Stimulated activated naive CD8-positive, alpha-beta T cell treated with anti-CD3 and anti-CD28 coated beads, Interleukin-15, amount 100 ng/mL, for 72 hours (primary cell): ENCODE measurements around the gene BCL2.

ENCODE experiments used
- ATAC-seq: fragments of 150-1000 bp; cut with Tn5 transposase; 2 replicates; pipeline ENCODE4 v1.10.0; 2021; ENCODE audit warnings: mild to moderate bottlenecking, moderate library complexity
- DNase-seq, 2 donors: peaks; one replicate each; pipeline ENCODE4 v3.0.0; 2021 to 2022
- H3K27ac Mint-ChIP-seq, 2 donors: one replicate each; pipeline ENCODE4 v1.8.0; 2022; ENCODE audit warnings: mild to moderate bottlenecking in 2 of 2, mixed read lengths in 2 of 2, moderate library complexity in 2 of 2
- H3K27me3 Mint-ChIP-seq: one replicate; pipeline ENCODE4 v1.8.0; 2022; ENCODE audit warnings: mixed read lengths
- H3K4me1 Mint-ChIP-seq: one replicate; pipeline ENCODE4 v1.8.0; 2022; ENCODE audit warnings: mild to moderate bottlenecking, mixed read lengths
- H3K4me3 Mint-ChIP-seq, 2 donors: one replicate each; pipeline ENCODE4 v1.8.0; 2022; ENCODE audit warnings: mild to moderate bottlenecking in 2 of 2, mixed read lengths in 2 of 2, moderate library complexity in 1 of 2
- H3K9me3 Mint-ChIP-seq, 2 donors: one replicate each; pipeline ENCODE4 v1.8.0; 2022; ENCODE audit warnings: mixed read lengths in 2 of 2

Gene BCL2

DNA sequence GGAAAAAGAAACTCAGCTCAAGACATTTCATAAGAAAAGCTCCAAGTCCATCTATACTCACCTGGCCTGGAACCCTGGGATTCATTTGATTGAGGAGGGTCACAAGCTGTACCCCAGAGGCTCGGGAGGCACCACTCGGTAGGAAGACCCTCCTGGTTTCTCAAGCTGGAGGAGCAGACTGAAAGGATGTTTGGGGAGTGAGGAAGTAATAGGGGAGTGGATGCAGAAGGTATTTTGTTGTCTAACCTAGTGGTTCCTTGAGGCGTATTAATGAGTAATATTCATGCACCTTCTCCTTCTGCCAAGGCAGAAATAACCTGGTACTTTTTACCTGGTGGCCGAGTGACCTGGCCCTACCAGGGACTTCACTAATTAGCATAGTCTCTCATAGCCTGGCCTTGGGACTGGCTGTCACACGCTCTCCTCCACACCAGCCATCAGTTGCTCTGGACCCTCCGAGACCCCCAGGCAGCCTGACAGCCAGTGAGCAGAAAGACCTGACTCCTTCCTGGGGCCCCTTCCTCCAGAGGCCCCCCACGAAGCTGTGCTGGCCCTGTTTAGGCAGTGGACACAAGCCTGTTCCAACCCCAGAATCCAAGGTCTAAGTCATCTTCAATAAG is 161.4 kb downstream of the BCL2 start:
- Mint-ChIP-seq H3K9me3 (peaks cover 0 to 3% of the 10 kb centered on the region in 2 donors), H3K4me1 (peaks cover 99% of the 10 kb centered on the region), H3K27me3 (no peaks in the 10 kb centered on the region), H3K4me3 (peak overlapping the region; percentile 72 to 90), H3K27ac (peak overlapping the region; percentile 97 to 98)
- no peak for ATAC-seq
- peak; percentile 17 to 45 for DNase-seq

DNA sequence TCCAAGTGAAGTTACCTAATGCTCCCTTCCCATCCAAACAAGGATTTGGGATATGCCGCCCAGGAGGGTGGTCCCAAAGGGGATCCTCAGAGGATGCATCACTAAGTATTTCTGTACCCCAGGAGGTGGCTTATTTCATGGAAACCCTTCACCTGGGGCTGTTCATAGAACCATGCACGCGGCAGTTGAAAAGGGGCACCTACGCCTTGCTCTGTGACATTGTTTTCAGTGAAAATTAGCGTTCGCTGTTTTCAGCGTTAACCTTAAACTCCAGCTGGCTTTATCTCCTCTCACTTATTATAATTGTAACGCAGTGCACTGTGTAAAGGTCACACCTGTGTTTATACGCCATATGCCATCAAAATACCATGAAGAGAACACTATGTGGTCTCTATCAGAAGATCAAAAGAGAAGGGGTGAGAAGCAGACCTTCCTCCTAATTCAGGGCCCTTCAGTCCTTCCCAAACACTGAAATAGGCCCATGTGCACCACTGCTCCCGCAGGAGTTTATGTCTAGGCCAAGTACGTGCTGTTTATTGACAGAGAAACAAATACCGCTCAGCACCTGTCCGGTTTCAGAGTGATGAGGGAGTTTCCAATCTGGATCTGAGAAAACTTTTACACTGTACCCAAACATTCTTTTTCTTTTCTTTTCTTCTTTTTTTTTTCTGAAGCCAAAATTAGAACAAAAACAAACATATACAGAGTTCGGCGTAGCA is 162.1 kb downstream of the BCL2 start:
- H3K4me1 Mint-ChIP-seq: peaks cover 99% of the 10 kb centered on the region
- H3K9me3 Mint-ChIP-seq: no peaks in the 10 kb centered on the region
- H3K27me3 Mint-ChIP-seq: no peaks in the 10 kb centered on the region
- DNase-seq (peak in 1 of 2 donors; percentile 30), ATAC-seq (no peak)
- peak overlapping the region; percentile 72 to 90 for H3K4me3 Mint-ChIP-seq
- H3K27ac Mint-ChIP-seq: peak overlapping the region; percentile 97 to 98

DNA sequence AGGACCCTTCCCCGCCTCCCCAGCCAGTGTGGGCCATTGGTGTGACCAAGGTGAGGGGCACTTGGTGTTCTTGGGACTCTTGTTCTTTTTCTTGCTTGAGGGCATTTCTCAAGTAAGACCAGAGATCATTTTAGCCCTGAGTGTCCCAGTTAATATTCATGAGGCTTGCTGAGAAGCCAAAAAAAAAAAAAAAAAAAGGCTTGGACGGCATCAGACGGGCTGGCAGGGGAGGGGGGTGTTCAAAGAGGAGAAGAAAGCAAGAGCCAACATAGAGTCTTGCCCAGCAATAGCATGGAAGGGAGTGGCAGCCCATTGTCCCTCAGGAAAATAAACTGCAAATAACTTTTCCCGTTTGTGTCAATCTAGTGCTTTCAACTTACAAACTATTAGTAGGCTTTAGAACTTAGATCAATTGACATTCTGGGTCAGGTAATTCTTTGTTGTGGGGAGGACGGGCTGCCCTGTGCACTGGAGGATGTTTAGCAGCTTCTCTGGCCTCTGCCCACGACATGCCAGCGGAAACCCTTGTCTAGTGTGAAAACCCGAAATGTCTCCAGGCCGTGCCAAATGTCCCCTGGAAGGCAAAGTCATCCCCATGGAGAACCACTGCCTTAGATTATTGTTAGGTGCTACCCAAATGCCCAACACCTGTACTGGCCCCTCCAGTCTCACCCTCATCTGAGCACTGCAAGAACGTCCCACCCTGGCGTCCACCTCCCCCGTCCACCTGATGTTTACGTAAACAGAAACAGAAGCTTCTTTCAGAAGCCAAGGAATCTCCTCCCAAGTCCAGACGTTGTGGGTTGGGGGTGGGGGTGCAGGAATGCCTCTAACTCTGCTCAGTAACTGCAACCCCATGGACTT is 163.4 kb downstream of the BCL2 start:
- Mint-ChIP-seq H3K27me3 (no peaks in the 10 kb centered on the region), H3K4me3 (peak overlapping the region; percentile 72 to 90)

DNA sequence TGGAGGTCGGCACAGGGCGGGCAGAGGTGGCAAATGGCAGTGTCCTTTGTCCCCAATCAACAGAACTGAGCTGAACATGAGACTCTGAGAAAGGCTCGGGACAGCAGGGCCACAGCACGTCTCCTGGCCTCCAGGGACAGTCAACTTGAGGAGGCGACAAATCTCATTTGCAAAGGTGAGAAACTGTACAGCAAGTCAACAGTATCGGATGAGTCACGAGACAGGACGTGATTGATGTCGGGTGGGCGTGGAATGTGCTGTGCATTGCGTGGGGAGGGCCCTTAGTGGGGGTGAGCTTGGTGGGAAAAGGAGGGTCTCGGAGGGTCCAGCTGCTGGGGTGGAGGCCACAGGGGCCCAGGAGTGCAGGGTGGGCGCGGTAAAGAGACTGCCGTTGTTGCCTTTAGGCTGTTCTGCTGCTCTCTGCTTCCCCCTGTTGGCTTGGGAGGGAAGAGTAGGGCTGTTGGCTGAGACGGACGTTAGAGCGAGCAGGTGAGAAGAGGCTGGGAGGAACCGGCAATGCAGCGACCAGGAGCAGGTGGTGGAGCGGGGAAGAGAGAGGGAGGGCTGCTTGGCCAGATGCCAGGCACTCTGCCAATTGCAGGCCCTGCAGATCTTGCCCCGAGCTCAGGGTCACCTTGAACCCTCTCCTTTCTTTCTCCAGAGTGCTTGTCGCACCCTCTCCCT is 164.3 kb downstream of the BCL2 start:
- DNase-seq (peak; percentile 82), ATAC-seq (peak; percentile 76)
- peak overlapping the region; percentile 72 to 90 for H3K4me3 Mint-ChIP-seq
- H3K4me1 Mint-ChIP-seq: peaks cover 99% of the 10 kb centered on the region
- H3K27me3 Mint-ChIP-seq: no peaks in the 10 kb centered on the region
- H3K27ac Mint-ChIP-seq: peak overlapping the region; percentile 86 to 98
- H3K9me3 Mint-ChIP-seq: no peaks in the 10 kb centered on the region

More for the DNA sequence above, 163.4 kb downstream of the BCL2 start:
- ATAC-seq: no peak
- Mint-ChIP-seq H3K4me1 (peaks cover 99% of the 10 kb centered on the region), H3K9me3 (no peaks in the 10 kb centered on the region), H3K27ac (peak overlapping the region; percentile 86 to 98)
- no peak for DNase-seq

DNA sequence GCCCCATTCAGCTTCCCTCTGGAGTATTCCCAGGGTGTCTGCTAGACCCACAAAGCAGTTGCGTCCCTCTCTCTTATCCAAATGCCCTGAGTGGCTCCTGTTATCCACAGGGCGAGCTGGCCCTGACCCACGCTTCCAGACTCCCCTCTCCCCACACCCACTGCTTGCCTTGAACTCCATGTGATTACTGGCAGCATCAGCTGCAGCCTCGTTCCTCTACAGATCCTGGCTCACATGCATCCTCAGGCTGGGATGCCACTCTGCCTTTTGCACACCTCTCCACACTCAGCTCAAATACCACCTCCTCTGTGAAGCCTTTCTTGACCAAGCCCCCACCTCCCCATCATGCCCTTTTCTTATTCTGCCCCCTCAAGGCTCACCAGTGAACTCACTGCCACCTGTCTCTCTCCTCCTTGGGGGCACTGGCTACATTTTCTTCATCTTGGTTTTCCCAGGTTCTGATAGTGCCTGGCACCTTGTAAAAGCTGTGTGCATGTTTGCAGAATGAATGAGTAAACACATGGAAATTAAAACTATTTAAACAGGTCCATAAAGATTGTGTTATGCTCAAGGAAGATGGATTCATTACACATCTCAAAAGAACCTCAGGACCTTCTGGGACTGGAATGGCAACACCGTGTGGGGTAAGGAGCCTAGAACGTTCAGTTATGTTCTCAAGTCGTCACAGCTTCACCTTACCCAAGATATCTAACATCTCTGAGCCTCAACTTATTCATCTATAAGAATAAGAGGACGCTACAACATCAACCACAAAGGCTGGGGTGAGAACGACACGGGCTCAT is 165.0 kb downstream of the BCL2 start:
- Mint-ChIP-seq H3K27me3 (no peaks in the 10 kb centered on the region), H3K9me3 (no peaks in the 10 kb centered on the region), H3K4me1 (peaks cover 98% of the 10 kb centered on the region), H3K27ac (peak overlapping the region; percentile 86 to 98), H3K4me3 (peak overlapping the region; percentile 72 to 90)
- ATAC-seq (no peak), DNase-seq (no peak)

DNA sequence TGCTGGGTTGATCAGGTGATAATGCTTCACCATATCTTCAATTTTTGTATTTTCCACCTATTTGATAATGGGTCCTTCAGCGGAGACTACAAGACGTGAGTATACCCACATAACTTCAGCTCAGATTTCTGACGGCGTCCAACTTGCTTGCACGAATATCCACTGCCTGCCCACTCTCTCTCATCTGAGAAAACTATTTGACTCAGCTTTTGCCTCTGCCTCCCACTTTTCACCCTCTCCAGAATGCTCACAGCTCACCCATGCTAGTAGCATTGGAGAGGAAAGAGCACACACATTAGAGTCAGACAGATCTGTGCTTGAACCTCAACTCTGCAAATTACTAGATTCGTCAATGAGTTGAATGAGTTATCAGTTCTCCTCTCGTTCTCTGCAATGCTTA is 166.8 kb downstream of the BCL2 start:
- Mint-ChIP-seq H3K27ac (peak overlapping the region in 1 of 2 donors; percentile 38), H3K4me3 (peak overlapping the region; percentile 72 to 90), H3K4me1 (peaks cover 95% of the 10 kb centered on the region), H3K9me3 (no peaks in the 10 kb centered on the region), H3K27me3 (no peaks in the 10 kb centered on the region)
- ATAC-seq (peak; percentile 43), DNase-seq (peak in 1 of 2 donors; percentile 35)

DNA sequence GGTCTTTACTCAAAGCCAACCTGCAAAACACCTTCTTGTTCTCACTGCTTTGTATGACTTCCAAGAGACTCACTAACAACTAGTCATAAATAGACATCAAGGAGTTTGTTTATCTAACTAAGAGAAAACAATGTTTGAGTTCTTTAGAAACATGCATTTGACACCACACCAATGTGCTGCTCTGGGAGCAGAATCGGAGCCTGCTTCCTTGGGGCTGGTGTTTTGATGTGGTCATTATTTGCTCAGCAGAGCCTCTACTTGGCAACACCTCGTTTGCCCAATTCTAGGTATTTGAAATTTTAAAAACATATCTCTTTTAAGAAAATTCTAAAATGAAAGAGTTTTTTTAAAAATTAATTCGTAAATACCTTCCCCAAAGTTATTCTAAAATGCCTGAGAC is 167.5 kb downstream of the BCL2 start:
- no peak overlapping the region for H3K27ac Mint-ChIP-seq

DNA sequence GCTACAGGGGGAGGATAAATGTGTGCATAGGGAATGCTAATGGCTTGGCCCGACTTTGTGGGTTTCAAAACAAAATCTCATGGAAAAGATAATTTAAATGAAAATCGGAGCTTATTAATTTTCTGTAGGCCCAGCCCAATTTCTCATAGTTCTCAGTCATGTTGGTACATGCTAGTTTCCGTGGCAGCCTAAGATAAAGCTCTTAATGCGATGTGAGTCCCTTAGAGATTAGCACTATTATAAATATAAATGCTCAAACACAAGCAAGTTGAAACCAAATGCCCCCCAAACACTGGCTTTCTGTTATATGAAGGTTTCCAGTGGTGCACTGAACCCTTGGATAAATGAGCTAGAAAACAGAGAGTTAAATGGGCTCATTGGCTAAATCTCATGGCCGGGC is 168.0 kb downstream of the BCL2 start:
- no peaks in the 10 kb centered on the region for H3K9me3 Mint-ChIP-seq
- H3K4me1 Mint-ChIP-seq: peaks cover 83% of the 10 kb centered on the region
- peak overlapping the region; percentile 36 to 72 for H3K4me3 Mint-ChIP-seq
- H3K27me3 Mint-ChIP-seq: no peaks in the 10 kb centered on the region
- DNase-seq (no peak), ATAC-seq (no peak)
- peak overlapping the region in 1 of 2 donors; percentile 9 for H3K27ac Mint-ChIP-seq

More for the DNA sequence above, 167.5 kb downstream of the BCL2 start:
- peaks cover 88% of the 10 kb centered on the region for H3K4me1 Mint-ChIP-seq
- H3K4me3 Mint-ChIP-seq: peak overlapping the region; percentile 72 to 90
- DNase-seq (no peak), ATAC-seq (no peak)
- no peaks in the 10 kb centered on the region for H3K9me3 Mint-ChIP-seq
- H3K27me3 Mint-ChIP-seq: no peaks in the 10 kb centered on the region

DNA sequence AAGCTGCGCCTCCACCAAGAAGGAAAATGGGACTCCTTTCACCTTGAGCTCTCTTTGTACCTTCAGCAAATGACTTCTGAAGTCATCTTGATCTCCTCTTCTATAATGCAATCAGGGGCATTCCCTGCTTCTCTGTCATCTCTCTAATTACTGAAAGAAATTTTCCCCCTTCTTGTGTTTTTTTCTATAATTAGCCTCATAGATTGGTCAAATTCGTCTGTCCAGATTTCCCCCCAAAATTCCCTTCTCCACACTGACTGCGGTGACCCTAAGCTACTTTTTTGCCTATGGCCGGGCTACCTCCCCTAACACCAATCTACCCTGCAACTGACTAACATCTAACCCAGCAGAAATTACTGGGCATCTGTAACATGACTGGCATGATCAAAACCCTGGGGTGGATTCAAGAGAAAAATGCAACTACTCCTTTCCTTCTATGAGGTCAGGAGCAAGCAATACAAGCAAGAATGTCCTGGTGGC is 168.6 kb downstream of the BCL2 start:
- peak overlapping the region; percentile 9 to 80 for H3K27ac Mint-ChIP-seq
- H3K4me3 Mint-ChIP-seq: peak overlapping the region; percentile 55 to 72
- peak; percentile 39 for ATAC-seq
- no peaks in the 10 kb centered on the region for H3K9me3 Mint-ChIP-seq
- peaks cover 83% of the 10 kb centered on the region for H3K4me1 Mint-ChIP-seq
- DNase-seq: peak in 1 of 2 donors; percentile 35
- no peaks in the 10 kb centered on the region for H3K27me3 Mint-ChIP-seq

DNA sequence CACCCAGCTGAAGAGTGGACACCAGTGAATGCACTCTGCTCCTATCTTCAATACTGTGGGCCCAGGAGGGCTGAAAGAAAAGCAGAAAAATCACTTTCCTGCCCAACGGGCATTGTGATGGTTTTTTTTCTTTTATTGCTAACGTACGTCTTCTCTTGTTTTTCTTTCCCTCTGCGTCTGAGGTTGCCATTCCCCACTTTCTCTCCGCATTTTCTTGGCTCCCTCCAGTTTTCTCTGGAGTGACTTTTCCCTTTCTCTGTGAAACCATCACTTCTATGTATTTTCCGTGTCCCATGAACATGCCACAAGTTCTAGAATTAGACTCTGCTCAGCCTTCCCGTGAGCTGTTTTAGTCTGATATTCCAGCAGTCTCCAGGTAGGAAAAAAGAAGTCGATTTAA is 169.2 kb downstream of the BCL2 start:
- ATAC-seq (no peak), DNase-seq (no peak)
- Mint-ChIP-seq H3K27me3 (no peaks in the 10 kb centered on the region), H3K4me3 (peak overlapping the region in 1 of 2 donors; percentile 40), H3K9me3 (no peaks in the 10 kb centered on the region), H3K27ac (peak overlapping the region in 1 of 2 donors; percentile 80), H3K4me1 (peaks cover 84% of the 10 kb centered on the region)

DNA sequence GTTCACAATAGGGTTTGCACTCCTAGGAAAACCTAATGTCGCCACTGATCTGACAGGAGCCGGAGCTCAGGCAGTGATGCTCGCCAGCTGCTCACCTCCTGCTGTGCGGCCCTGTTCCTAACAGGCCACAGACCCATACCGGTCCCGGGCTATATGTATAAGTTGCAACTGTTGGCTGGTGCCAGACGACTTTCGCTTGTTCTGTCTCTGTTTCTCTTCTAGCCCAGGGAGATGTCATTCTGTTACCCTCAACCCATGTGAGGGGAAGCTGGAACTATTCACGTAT is 170.3 kb downstream of the BCL2 start:
- Mint-ChIP-seq H3K4me3 (no peak overlapping the region), H3K27ac (peak overlapping the region in 1 of 2 donors; percentile 39), H3K4me1 (peaks cover 82% of the 10 kb centered on the region), H3K27me3 (no peaks in the 10 kb centered on the region), H3K9me3 (no peaks in the 10 kb centered on the region)
- ATAC-seq (no peak), DNase-seq (no peak)

DNA sequence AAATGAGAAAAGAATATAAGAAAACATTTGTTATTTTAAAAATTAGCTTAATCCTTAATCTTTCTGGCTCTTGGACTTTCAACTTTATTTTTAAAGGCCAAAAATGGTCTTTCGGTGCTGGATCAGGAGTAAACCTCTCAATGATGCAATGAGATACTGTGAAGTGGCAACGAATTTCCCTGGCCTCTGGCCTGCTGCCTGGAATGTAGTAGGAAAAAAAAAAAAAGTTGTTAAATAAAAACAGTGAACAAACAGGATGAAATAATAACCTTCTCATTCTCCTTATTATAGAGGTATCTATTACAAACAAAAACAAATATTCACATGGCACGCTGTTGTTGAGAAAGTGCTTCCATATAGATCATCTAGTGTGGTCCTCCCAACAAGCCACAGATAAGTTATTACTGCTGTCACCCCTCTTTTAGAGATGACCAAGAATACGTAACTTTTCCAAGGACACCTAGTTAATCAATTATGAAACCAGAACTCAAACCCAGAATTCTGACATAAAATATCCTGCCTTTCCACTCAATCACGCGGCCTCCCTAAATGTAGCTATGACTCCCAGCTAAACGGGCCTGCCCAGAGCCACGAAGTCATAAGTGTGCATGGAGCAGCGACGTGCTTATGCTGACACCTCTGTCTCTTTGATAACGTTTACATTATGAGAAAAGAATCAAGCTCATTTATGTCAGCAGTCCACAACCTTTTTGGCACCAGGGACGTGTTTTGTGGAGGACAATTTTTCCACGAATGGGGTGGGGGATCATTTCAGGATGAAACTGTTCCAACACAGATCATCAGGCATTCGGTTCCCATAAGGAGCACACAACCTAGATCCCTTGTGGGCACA is 170.9 kb downstream of the BCL2 start:
- H3K27ac Mint-ChIP-seq: no peak overlapping the region
- no peak for ATAC-seq
- DNase-seq: no peak
- H3K4me3 Mint-ChIP-seq: no peak overlapping the region
- no peaks in the 10 kb centered on the region for H3K27me3 Mint-ChIP-seq
- no peaks in the 10 kb centered on the region for H3K9me3 Mint-ChIP-seq
- peaks cover 82% of the 10 kb centered on the region for H3K4me1 Mint-ChIP-seq

DNA sequence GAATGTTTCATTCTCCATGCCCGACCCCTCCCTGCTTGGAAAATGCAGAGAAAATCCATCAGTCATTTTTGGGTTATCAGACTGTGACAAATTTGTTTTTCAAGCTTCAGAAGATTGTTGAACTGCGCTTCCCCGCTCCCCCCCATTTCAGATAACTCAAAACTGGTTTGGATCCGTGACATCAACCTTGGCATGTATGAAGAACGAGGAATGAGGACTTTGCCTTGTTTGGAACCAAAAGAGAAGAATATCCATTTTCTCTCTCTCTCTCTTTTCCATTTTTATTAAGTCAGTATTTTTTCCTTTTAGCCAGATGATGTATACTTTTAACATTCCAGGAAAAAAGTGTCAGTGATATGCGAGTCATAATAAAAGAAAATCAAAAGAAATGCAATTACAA is 171.6 kb downstream of the BCL2 start:
- Mint-ChIP-seq H3K4me3 (no peak overlapping the region), H3K27me3 (no peaks in the 10 kb centered on the region), H3K4me1 (peaks cover 82% of the 10 kb centered on the region), H3K27ac (no peak overlapping the region), H3K9me3 (no peaks in the 10 kb centered on the region)
- DNase-seq (no peak), ATAC-seq (no peak)
